PFSK-1 (cell line): Measurements from ENCODE around the gene DOCK1.

ENCODE experiments used
- FOXP2 ChIP-seq: optimal IDR thresholded peaks from 2 replicates; pipeline ENCODE3; 2011; ENCODE audit warnings: borderline replicate concordance, control low read depth, inconsistent platforms; ENCODE audit not compliant: insufficient read depth; ENCODE audit errors: extremely low read length, extremely low read depth
- POLR2AphosphoS5 ChIP-seq: IDR thresholded peaks from 2 replicates; pipeline ENCODE4 v1.6.1; 2012; ENCODE audit warnings: low read depth, mild to moderate bottlenecking, control low read depth, low read length, moderate library complexity
- SIN3A ChIP-seq: IDR thresholded peaks from 2 replicates; pipeline ENCODE4 v1.6.1; 2012; ENCODE audit warnings: mild to moderate bottlenecking, low read length, moderate library complexity, borderline replicate concordance; ENCODE audit not compliant: insufficient read depth
- TAF1 ChIP-seq: IDR thresholded peaks from 2 replicates; pipeline ENCODE4 v1.6.1; 2012; ENCODE audit warnings: low read length, control low read depth, borderline replicate concordance; ENCODE audit not compliant: insufficient read depth
- TF ChIP-seq, protein P1 (sequence below), 2 experiments: IDR thresholded peaks; 2 replicates each; pipeline versions ENCODE4 v1.6.1 to v1.8.0; 2011 to 2012; ENCODE audit warnings: low read depth in 2 of 2, low read length in 2 of 2, control low read depth in 1 of 2, inconsistent platforms in 1 of 2, mild to moderate bottlenecking in 1 of 2, moderate library complexity in 1 of 2; ENCODE audit not compliant: insufficient read depth in 1 of 2

The DOCK1 gene

DNA sequence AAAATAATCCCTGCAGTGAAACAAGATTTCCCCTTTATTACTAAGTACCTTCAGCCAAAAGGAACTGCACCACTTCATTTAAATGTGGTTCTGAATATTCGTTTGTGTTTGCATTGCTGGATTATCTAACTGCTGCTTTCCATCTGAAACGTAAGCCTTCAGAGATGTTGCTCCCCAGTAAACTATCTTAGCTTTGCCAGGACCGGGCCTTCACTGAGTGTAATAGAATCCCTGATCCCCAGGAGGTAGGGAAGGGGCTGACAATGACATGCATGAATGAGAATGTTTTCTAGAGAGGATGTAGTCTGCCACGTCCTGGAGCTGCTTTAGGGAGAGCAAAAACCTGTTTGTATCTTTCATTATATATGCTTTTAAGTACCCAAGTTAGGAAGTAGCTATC, 310.6 kb downstream of the DOCK1 start:
- TF ChIP-seq TAF1: no peak
- no peak for TF ChIP-seq POLR2AphosphoS5
- TF ChIP-seq SIN3A: no peak
- no peak for TF ChIP-seq FOXP2
- TF ChIP-seq, protein P1, sequence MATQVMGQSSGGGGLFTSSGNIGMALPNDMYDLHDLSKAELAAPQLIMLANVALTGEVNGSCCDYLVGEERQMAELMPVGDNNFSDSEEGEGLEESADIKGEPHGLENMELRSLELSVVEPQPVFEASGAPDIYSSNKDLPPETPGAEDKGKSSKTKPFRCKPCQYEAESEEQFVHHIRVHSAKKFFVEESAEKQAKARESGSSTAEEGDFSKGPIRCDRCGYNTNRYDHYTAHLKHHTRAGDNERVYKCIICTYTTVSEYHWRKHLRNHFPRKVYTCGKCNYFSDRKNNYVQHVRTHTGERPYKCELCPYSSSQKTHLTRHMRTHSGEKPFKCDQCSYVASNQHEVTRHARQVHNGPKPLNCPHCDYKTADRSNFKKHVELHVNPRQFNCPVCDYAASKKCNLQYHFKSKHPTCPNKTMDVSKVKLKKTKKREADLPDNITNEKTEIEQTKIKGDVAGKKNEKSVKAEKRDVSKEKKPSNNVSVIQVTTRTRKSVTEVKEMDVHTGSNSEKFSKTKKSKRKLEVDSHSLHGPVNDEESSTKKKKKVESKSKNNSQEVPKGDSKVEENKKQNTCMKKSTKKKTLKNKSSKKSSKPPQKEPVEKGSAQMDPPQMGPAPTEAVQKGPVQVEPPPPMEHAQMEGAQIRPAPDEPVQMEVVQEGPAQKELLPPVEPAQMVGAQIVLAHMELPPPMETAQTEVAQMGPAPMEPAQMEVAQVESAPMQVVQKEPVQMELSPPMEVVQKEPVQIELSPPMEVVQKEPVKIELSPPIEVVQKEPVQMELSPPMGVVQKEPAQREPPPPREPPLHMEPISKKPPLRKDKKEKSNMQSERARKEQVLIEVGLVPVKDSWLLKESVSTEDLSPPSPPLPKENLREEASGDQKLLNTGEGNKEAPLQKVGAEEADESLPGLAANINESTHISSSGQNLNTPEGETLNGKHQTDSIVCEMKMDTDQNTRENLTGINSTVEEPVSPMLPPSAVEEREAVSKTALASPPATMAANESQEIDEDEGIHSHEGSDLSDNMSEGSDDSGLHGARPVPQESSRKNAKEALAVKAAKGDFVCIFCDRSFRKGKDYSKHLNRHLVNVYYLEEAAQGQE (IDR thresholded peaks at IDR 0.05; ENCODE audit: insufficient read depth in 1 of 2, low read depth in 2 of 2, low read length in 2 of 2): no peak

DNA sequence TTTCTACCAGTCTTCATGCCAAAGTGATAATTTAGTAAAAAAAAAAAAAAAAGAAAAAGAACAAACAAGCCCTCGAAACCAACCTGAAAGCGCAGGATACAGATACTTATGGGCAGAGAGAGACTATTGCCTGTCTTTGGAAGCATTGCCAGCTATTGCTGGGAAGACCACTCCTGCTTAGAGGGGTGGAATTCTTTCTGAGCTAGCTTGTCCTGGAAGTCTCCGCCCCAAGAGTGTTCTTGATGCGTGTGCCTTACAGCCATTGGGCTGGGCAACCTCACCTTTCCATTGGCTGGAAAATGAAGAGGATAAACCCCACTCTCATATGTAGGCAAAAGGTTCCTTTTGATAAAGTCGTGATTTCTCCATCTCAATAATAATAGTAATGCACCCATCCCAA, 311.0 kb downstream of the DOCK1 start:
- TF ChIP-seq TAF1 (no peak), FOXP2 (no peak), POLR2AphosphoS5 (no peak), SIN3A (no peak)
- TF ChIP-seq, protein P1 (IDR thresholded peaks at IDR 0.05; ENCODE audit: insufficient read depth in 1 of 2, low read depth in 2 of 2, low read length in 2 of 2): no peak

DNA sequence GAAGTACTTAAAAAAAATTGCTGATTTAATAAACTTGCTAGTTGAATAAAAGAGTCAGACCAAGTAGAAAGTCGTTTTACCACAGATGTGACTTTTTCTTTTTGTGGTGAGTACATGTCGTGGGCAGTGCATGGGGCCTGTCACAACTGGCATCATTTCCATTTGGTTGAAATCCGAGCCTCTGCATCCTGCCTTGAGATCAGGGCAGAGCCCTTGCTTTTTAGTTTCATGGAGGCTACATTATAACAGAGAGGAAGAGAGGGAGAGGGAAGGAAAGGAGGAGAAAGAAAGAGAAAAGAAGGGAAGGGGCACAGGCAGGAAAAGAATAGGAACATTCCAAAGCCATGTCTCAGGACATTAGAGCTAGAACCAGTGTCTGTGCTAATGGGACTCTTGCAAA, 311.6 kb downstream of the DOCK1 start:
- TF ChIP-seq FOXP2: no peak
- TF ChIP-seq POLR2AphosphoS5: no peak
- no peak for TF ChIP-seq TAF1
- TF ChIP-seq SIN3A: no peak
- TF ChIP-seq, protein P1 (IDR thresholded peaks at IDR 0.05; ENCODE audit: insufficient read depth in 1 of 2, low read depth in 2 of 2, low read length in 2 of 2): no peak

DNA sequence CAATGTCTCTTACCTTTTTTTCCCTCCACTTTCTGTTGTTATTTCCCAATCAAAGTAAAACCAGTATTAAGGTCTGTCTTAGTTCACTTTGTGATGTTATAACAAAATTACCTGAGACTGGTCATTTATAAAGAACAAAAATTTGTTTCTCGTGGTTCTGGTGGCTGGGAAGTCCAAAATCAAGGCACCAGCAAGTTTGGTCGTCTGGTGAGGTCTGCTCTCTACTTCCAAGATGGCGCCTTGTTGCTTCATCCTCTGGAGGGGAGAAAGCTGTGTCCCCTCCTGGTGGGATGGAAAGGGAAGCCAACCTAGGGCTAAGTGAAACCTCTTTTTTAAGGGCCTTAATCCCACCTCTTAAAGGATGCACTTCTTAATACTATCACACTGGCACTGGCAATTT, 313.4 kb downstream of the DOCK1 start:
- no peak for TF ChIP-seq POLR2AphosphoS5
- TF ChIP-seq TAF1: no peak
- no peak for TF ChIP-seq SIN3A

DNA sequence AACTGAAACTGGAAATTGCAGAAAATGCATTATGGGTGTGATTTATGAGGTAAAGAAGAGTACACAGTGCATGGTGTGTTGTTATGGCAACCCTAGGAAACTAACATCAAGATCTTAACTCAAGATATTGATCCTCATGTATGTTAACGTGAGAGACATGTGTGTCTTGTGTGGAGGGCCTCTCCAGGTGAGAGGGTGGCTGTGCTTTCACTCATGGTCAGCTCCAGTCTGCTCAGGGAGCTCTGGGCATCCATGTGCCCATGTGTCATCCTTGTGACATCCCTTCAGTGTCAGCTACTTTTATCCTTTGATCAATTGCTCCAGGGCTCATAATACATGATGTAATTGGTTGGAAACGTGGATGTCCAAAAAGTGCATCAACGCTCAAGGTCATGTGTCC, 316.1 kb downstream of the DOCK1 start:
- TF ChIP-seq SIN3A (no peak), POLR2AphosphoS5 (no peak), FOXP2 (no peak), TAF1 (no peak)
- TF ChIP-seq, protein P1 (IDR thresholded peaks at IDR 0.05; ENCODE audit: insufficient read depth in 1 of 2, low read depth in 2 of 2, low read length in 2 of 2): no peak
